VCaP (cell line): ENCODE data around the gene FRY.

Experiments
- H3K27ac ChIP-seq: fragments of 450-650 bp; 2 replicates; pipeline ENCODE4 v1.5.1; 2017
- CTCF ChIP-seq: fragments of 450-650 bp; conservative IDR thresholded peaks from 2 replicates; pipeline ENCODE4 v1.5.1; 2017; ENCODE audit warnings: mild to moderate bottlenecking, moderate library complexity

Gene FRY

GRCh38 chr13:32019612-32020233 is 11.9 kb upstream of the FRY start:
- peak; percentile 74 for TF ChIP-seq CTCF
- H3K27ac ChIP-seq = no peak overlapping the region

GRCh38 chr13:32021785-32022184 is 9.8 kb upstream of the FRY start:
- H3K27ac ChIP-seq = peak overlapping the region; percentile 47; the same call in 1 of the 2 replicates
- no peak for TF ChIP-seq CTCF

GRCh38 chr13:32022311-32022710 is 9.3 kb upstream of the FRY start:
- H3K27ac ChIP-seq = peak overlapping the region; percentile 47
- no peak for TF ChIP-seq CTCF

- TF ChIP-seq CTCF = no peak; the same call in 1 of the 2 replicates
- H3K27ac ChIP-seq = peak overlapping the region; percentile 47
Measured at GRCh38 chr13:32023096-32023495, 8.5 kb upstream of the FRY start.

GRCh38 chr13:32023698-32024097 is 7.9 kb upstream of the FRY start:
- H3K27ac ChIP-seq = peak overlapping the region; percentile 47; the same call in 1 of the 2 replicates
- peak; percentile 43 for TF ChIP-seq CTCF

GRCh38 chr13:32024750-32025149 is 6.8 kb upstream of the FRY start:
- no peak for TF ChIP-seq CTCF
- no peak overlapping the region for H3K27ac ChIP-seq

GRCh38 chr13:32025730-32026129 is 5.8 kb upstream of the FRY start:
- H3K27ac ChIP-seq = no peak overlapping the region
- no peak for TF ChIP-seq CTCF
